IMR-90 (cell line): ENCODE data around the gene RRP1B. TPM values are rescaled to one million over a fixed set of nuclear protein-coding genes. Genes with fewer than 3 reads are reported as not detected.

Experiments
- ATAC-seq: fragments of 200-7000 bp; cut with Tn5 transposase; 2 replicates; pipeline ENCODE4 v1.9.1; 2020; ENCODE audit warnings: low read depth, mild to moderate bottlenecking, moderate library complexity
- BruUV-seq: library from RNA; stranded (reverse); fragments of 400-500 nt; replicated peaks from 2 replicates; lab custom pipeline; 2021; lab: Mats Ljungman, UMichigan
- CTCF ChIA-PET: fragments of 300-600 bp; formaldehyde crosslinking; extraction: SDS; loops from one replicate; lab custom pipeline; 2021; ENCODE audit warnings: antibody characterized with exemption; lab: Yijun Ruan, JAX
- POLR2A ChIA-PET: fragments of 300-600 bp; sonication (Branson Sonifier 250); formaldehyde crosslinking; loops from one replicate; lab custom pipeline; 2022; ENCODE audit warnings: antibody characterized with exemption; ENCODE audit not compliant: unreplicated experiment; lab: Charles Lee
- DNase-seq: peaks from one replicate; pipeline ENCODE4 v3.0.0; 2013
- H2AFZ ChIP-seq: replicated peaks from 2 replicates; pipeline ENCODE3; 2013; ENCODE audit warnings: low read length, mild to moderate bottlenecking; ENCODE audit not compliant: poor library complexity
- H2AK5ac ChIP-seq: 2 replicates; pipeline ENCODE4 v1.6.1; 2013; ENCODE audit warnings: low read depth, low read length, inconsistent platforms
- H2AK9ac ChIP-seq: replicated peaks from 2 replicates; pipeline ENCODE3; 2013; ENCODE audit warnings: mild to moderate bottlenecking, low read depth, low read length, moderate library complexity; ENCODE audit not compliant: poor library complexity
- H2BK120ac ChIP-seq: 2 replicates; pipeline ENCODE4 v1.6.1; 2013; ENCODE audit warnings: low read depth, low read length, inconsistent platforms
- H2BK15ac ChIP-seq: 3 replicates; pipeline ENCODE4 v1.6.1; 2013; ENCODE audit warnings: low read depth, low read length, inconsistent platforms
- H2BK20ac ChIP-seq: 2 replicates; pipeline ENCODE4 v1.6.1; 2013; ENCODE audit warnings: low read depth, mild to moderate bottlenecking, inconsistent platforms, low read length, moderate library complexity
- H2BK5ac ChIP-seq: 2 replicates; pipeline ENCODE4 v1.6.1; 2013; ENCODE audit warnings: mild to moderate bottlenecking, low read depth, low read length, inconsistent platforms; ENCODE audit not compliant: poor library complexity, severe bottlenecking
- H3K14ac ChIP-seq: replicated peaks from 2 replicates; pipeline ENCODE4 v1.6.1; 2013; ENCODE audit warnings: low read depth, low read length, inconsistent platforms
- H3K18ac ChIP-seq: 2 replicates; pipeline ENCODE4 v1.6.1; 2013; ENCODE audit warnings: low read depth, low read length, control low read depth
- H3K23ac ChIP-seq: 2 replicates; pipeline ENCODE4 v1.6.1; 2013; ENCODE audit warnings: low read depth, low read length, inconsistent platforms
- H3K27ac ChIP-seq: 2 replicates; pipeline ENCODE4 v1.5.1; 2013; ENCODE audit warnings: mild to moderate bottlenecking, control low read depth, low read length; ENCODE audit not compliant: insufficient read depth
- H3K27me3 ChIP-seq: 2 replicates; pipeline ENCODE4 v1.6.1; 2013; ENCODE audit warnings: low read length; ENCODE audit not compliant: control insufficient read depth, insufficient read depth
- H3K36me3 ChIP-seq: 2 replicates; pipeline ENCODE4 v1.6.1; 2013; ENCODE audit warnings: low read length, mixed read lengths; ENCODE audit not compliant: control insufficient read depth, insufficient read depth
- H3K4ac ChIP-seq: 2 replicates; pipeline ENCODE4 v1.6.1; 2013; ENCODE audit warnings: low read depth, low read length, inconsistent platforms
- H3K4me1 ChIP-seq: 2 replicates; pipeline ENCODE4 v1.6.1; 2013; ENCODE audit warnings: low read length, mixed read lengths; ENCODE audit not compliant: control insufficient read depth, insufficient read depth
- H3K4me2 ChIP-seq: 2 replicates; pipeline ENCODE4 v1.6.1; 2013; ENCODE audit warnings: low read depth, mild to moderate bottlenecking, control low read depth, low read length, moderate library complexity
- H3K4me3 ChIP-seq: 2 replicates; pipeline ENCODE4 v1.5.1; 2013; ENCODE audit warnings: low read depth, mild to moderate bottlenecking, control low read depth, low read length, moderate library complexity; ENCODE audit not compliant: insufficient read depth
- H3K56ac ChIP-seq: 2 replicates; pipeline ENCODE4 v1.6.1; 2013; ENCODE audit warnings: low read length, inconsistent platforms; ENCODE audit not compliant: insufficient read depth; ENCODE audit errors: extremely low read depth
- H3K79me1 ChIP-seq, 2 experiments: 2 replicates each; pipeline ENCODE4 v1.6.1; 2013; ENCODE audit warnings: low read length in 2 of 2, inconsistent platforms in 1 of 2, low read depth in 1 of 2
- H3K9ac ChIP-seq: 2 replicates; pipeline ENCODE4 v1.6.1; 2013; ENCODE audit warnings: low read depth, low read length, control low read depth
- H3K9me1 ChIP-seq: 2 replicates; pipeline ENCODE4 v1.6.1; 2013; ENCODE audit warnings: low read length, inconsistent platforms; ENCODE audit not compliant: insufficient read depth
- H3K9me3 ChIP-seq: 2 replicates; pipeline ENCODE4 v1.6.1; 2013; ENCODE audit warnings: low read length; ENCODE audit not compliant: control insufficient read depth, insufficient read depth
- H4K20me1 ChIP-seq: 2 replicates; pipeline ENCODE4 v1.6.1; 2013; ENCODE audit warnings: low read length, inconsistent platforms; ENCODE audit not compliant: insufficient read depth
- H4K5ac ChIP-seq: 2 replicates; pipeline ENCODE4 v1.6.1; 2013; ENCODE audit warnings: mild to moderate bottlenecking, low read depth, low read length, control low read depth
- H4K8ac ChIP-seq, 2 experiments: 2 replicates each; pipeline ENCODE4 v1.6.1; 2013; ENCODE audit warnings: low read depth in 2 of 2, low read length in 2 of 2, control low read depth in 1 of 2, inconsistent platforms in 1 of 2
- H4K91ac ChIP-seq: 2 replicates; pipeline ENCODE4 v1.6.1; 2013; ENCODE audit warnings: low read depth, low read length, inconsistent platforms; ENCODE audit not compliant: insufficient read depth
- CEBPB ChIP-seq: IDR thresholded peaks from 2 replicates; pipeline ENCODE4 v1.6.1; 2012; ENCODE audit warnings: low read depth, low read length, improper control_type of control experiment
- ELK1 ChIP-seq: fragments of 150-350 bp; IDR thresholded peaks from 2 replicates; pipeline ENCODE4 v1.6.1; 2016; ENCODE audit warnings: low read depth, mild to moderate bottlenecking, low read length, moderate library complexity, borderline replicate concordance
- MAFK ChIP-seq: IDR thresholded peaks from 2 replicates; pipeline ENCODE4 v1.6.1; 2012; ENCODE audit warnings: low read depth, low read length, improper control_type of control experiment
- MAZ ChIP-seq: IDR thresholded peaks from 2 replicates; pipeline ENCODE4 v1.6.1; 2012; ENCODE audit warnings: low read depth, mild to moderate bottlenecking, low read length, improper control_type of control experiment, moderate library complexity, borderline replicate concordance
- NFE2L2 ChIP-seq: fragments of 150-350 bp; IDR thresholded peaks from 2 replicates; pipeline ENCODE4 v1.6.1; 2016; ENCODE audit warnings: low read depth, mild to moderate bottlenecking, low read length
- RAD21 ChIP-seq: IDR thresholded peaks from 2 replicates; pipeline ENCODE4 v1.6.1; 2012; ENCODE audit warnings: low read length, improper control_type of control experiment
- RCOR1 ChIP-seq: IDR thresholded peaks from 2 replicates; pipeline ENCODE4 v1.6.1; 2012; ENCODE audit warnings: mild to moderate bottlenecking, low read length, improper control_type of control experiment; ENCODE audit not compliant: insufficient replicate concordance
- RFX5 ChIP-seq: IDR thresholded peaks from 2 replicates; pipeline ENCODE4 v1.8.0; 2012; ENCODE audit warnings: low read depth, mild to moderate bottlenecking, low read length, moderate library complexity
- SMC3 ChIP-seq: fragments of 150-350 bp; IDR thresholded peaks from 2 replicates; pipeline ENCODE4 v1.6.1; 2016; ENCODE audit warnings: low read depth, mild to moderate bottlenecking, antibody characterized with exemption, low read length, moderate library complexity
- WGBS, 2 experiments: methylation state at CpG; one replicate each; pipeline versions ENCODE4 v1.1.5 to v1.1.7; 2013; ENCODE audit warnings: missing lambda C conversion rate in 2 of 2; ENCODE audit not compliant: insufficient read length in 1 of 2; ENCODE audit errors: extremely low coverage in 2 of 2; 5-methylcytosine and 5-hydroxymethylcytosine counted together
- dilution Hi-C: fragments of 300-500 bp; cut with HindIII; formaldehyde crosslinking; loops from one replicate; pipeline ENCODE4 v1.14.3; 2018; ENCODE audit warnings: low sequenced_read_pairs; ENCODE audit not compliant: unreplicated experiment
- in situ Hi-C: fragments of 300-500 bp; cut with MboI; formaldehyde crosslinking; loops from 3 replicates; pipeline ENCODE4 v1.14.3; 2019; ENCODE audit warnings: low sequenced_read_pairs, inconsistent platforms, mixed read lengths
- intact Hi-C: fragments of 100-400 bp; cut with micrococcal nuclease; formaldehyde crosslinking; loops from 2 replicates; pipeline ENCODE4 v1.10.0; 2022
- polyA plus RNA-seq, 3 experiments: library from polyadenylated mRNA; depleted of rRNA; stranded (reverse); fragments of >200 nt; gene quantifications; 2 replicates each; pipeline ENCODE4 v1.2.3, GENCODE V29; 2012; ENCODE audit warnings: low replicate concordance in 1 of 3
- total RNA-seq: library from RNA; depleted of rRNA; stranded (reverse); fragments of >200 nt; gene quantifications from 2 replicates; pipeline ENCODE4 v1.2.3, GENCODE V29; 2012

RRP1B gene
- total and polyA plus RNA-seq, 2 of the 4 experiments (the other 2 are of a cell fraction) = 11.1 to 16.1 TPM

- no peak overlapping the region for H3K4me2 ChIP-seq
- H2AFZ ChIP-seq = no peak overlapping the region
- H4K8ac ChIP-seq = no peak overlapping the region
- H3K27me3 ChIP-seq = no peaks in the 10 kb centered on the region
- no peaks in the 10 kb centered on the region for H3K79me1 ChIP-seq
- H3K4me3 ChIP-seq = no peak overlapping the region
- no peak overlapping the region for H3K4ac ChIP-seq
- no TSS peak for BruUV-seq
- CTCF ChIA-PET = no interaction called here
- H3K4me1 ChIP-seq = peaks cover 7% of the 10 kb centered on the region
- POLR2A ChIA-PET = no interaction called here
- peaks cover 3% of the 10 kb centered on the region; the same call in 1 of the 2 replicates for H3K9me1 ChIP-seq
- H3K14ac ChIP-seq = no peak overlapping the region
- no peak overlapping the region for H2AK9ac ChIP-seq
- H2AK5ac ChIP-seq = no peak overlapping the region
- ATAC-seq (no peak), DNase-seq (no peak)
- WGBS, 2 experiments = 100% methylated on average over 1 of the region's 6 CpGs; no CpG with 5 or more reads in 1 of the 2 experiments
- H2BK20ac ChIP-seq = no peak overlapping the region
- intact Hi-C loops = no loop called here
- H4K5ac ChIP-seq = no peak overlapping the region
- no peaks in the 10 kb centered on the region for H3K36me3 ChIP-seq
- H4K91ac ChIP-seq = no peak overlapping the region
- dilution Hi-C loops = no loop called here
- TF ChIP-seq ELK1 (no peak), NFE2L2 (no peak), RFX5 (no peak), MAFK (no peak), SMC3 (no peak), CEBPB (no peak), RCOR1 (no peak), MAZ (no peak), RAD21 (no peak)
- H2BK15ac ChIP-seq = no peak overlapping the region
- H3K23ac ChIP-seq = no peak overlapping the region
- H3K9ac ChIP-seq = no peak overlapping the region
- H2BK5ac ChIP-seq = no peak overlapping the region
- no peak overlapping the region for H2BK120ac ChIP-seq
- H4K20me1 ChIP-seq = no peaks in the 10 kb centered on the region
- H3K9me3 ChIP-seq = no peaks in the 10 kb centered on the region
- H3K27ac ChIP-seq = no peak overlapping the region
- H3K18ac ChIP-seq = no peak overlapping the region
- in situ Hi-C loops = no loop called here
- no peak overlapping the region for H3K56ac ChIP-seq
Observed at GRCh38 chr21:43652616-43653015, 6.7 kb upstream of the RRP1B start.
